Measurements from ENCODE around the gene ACOT7.

The ACOT7 gene

DNA sequence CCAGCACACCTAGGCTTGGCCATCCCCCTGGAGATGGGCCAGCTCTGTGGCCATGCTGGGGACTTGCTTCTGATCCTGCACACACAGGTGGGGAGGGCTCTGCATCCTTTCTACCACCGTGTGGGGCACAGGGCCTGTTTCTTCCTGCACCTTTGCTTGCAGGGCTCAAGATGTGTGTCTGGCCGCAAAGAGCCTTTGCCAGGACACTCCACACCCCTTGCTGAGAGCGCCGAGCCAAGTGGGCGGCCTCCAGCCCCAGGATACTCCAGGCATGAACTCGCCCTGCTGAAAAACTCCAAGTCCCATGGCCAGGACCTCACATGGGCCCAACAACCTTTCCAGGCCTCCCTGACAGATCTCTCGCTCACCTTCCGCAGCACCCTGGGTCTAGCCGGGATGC, 121.1 kb downstream of the ACOT7 start:
- TF ChIP-seq, protein P1, sequence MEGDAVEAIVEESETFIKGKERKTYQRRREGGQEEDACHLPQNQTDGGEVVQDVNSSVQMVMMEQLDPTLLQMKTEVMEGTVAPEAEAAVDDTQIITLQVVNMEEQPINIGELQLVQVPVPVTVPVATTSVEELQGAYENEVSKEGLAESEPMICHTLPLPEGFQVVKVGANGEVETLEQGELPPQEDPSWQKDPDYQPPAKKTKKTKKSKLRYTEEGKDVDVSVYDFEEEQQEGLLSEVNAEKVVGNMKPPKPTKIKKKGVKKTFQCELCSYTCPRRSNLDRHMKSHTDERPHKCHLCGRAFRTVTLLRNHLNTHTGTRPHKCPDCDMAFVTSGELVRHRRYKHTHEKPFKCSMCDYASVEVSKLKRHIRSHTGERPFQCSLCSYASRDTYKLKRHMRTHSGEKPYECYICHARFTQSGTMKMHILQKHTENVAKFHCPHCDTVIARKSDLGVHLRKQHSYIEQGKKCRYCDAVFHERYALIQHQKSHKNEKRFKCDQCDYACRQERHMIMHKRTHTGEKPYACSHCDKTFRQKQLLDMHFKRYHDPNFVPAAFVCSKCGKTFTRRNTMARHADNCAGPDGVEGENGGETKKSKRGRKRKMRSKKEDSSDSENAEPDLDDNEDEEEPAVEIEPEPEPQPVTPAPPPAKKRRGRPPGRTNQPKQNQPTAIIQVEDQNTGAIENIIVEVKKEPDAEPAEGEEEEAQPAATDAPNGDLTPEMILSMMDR (IDR thresholded peaks at IDR 0.05) = no peak

DNA sequence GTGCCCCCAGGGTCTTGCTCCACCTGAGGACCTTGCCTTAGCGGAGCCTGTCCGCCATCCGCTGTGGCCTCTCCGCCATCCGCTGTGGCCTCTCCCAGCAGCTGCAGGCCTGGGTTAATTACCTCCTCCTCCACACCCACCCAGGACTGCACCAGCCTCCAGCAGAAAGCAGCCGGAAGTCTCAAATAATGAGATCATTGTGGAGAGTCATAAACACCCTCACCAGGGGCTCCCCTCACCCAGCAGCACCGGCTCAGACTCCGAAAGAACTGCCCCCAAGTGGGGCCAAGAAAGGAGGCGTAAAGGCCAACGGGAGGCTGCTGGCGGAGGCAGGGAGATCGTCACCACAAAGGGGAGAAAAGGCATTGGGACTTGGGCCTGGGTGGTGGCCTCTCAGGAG, 122.0 kb downstream of the ACOT7 start:
- TF ChIP-seq, protein P1 (IDR thresholded peaks at IDR 0.05) = no peak

GRCh38 chr1:6271006-6271405, 122.6 kb downstream of the ACOT7 start:
- TF ChIP-seq, protein P1 (IDR thresholded peaks at IDR 0.05) = no peak

DNA sequence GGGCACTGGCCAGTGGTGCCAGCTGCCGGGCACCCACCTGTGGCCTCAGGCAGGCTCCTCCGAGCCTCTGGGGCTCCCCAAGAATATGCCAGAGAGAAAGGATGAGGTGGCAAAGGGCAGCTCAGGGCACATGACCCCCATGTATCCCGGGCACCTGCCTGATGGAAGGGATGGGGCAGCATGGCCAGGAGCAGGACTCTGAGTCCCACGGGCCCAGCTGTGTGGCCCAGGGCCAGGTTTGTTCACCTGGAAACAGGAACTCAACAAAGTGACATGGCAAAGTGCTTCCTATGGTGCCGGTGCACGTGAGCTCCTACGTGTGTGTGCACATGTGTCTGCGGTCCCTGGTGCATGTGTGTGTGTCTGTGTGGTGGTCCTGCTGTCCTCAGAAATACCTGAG, 123.2 kb downstream of the ACOT7 start:
- TF ChIP-seq, protein P1 (IDR thresholded peaks at IDR 0.05) = no peak

GRCh38 chr1:6269720-6270400, 123.7 kb downstream of the ACOT7 start:
- TF ChIP-seq, protein P1 (IDR thresholded peaks at IDR 0.05) = no peak

- TF ChIP-seq, protein P1 (IDR thresholded peaks at IDR 0.05) = no peak
Measured at GRCh38 chr1:6269296-6269695, 124.3 kb downstream of the ACOT7 start.

DNA sequence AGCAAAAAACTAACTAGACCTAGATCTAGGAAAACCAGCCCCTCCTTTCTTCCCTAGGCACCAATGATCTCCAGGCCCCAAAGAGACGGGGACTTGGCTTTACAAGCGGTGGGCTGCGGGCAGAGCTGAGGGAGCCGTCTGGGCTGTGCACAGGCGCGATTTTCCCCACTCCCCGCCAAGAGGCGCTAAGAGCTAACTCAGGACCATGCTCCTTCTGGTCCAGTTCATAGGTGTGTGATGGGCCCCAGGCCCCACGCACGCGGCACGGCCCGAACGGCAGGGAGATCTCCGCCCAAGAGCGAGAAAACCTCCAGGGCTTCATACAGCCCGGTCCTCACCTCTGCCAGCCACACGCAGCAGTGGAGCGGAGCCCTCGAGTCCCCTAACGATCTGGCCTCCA, 125.2 kb downstream of the ACOT7 start:
- TF ChIP-seq, protein P1 (IDR thresholded peaks at IDR 0.05) = no peak
